Neural progenitor cell (in vitro differentiated cells): ENCODE results near the gene FMN1. TPM values are rescaled to one million over a fixed set of nuclear protein-coding genes. Genes with fewer than 3 reads are reported as not detected.

Experiments used
- DNase-seq: peaks from one replicate; pipeline ENCODE4 v3.0.0-alpha.2; 2016; ENCODE audit warnings: low spot score
- H2AFZ ChIP-seq: fragments of 200-600 bp; sonication (generic); replicated peaks from 2 replicates; pipeline ENCODE4 v1.6.1; 2016; ENCODE audit warnings: antibody characterized with exemption
- H3F3A ChIP-seq: fragments of 200-600 bp; sonication (generic); 2 replicates; pipeline ENCODE4 v1.6.1; 2016; ENCODE audit warnings: antibody characterized with exemption, low read depth
- H3K27ac ChIP-seq: fragments of 200-600 bp; sonication (generic); 2 replicates; pipeline ENCODE4 v1.5.1; 2016; ENCODE audit warnings: mild to moderate bottlenecking
- H3K27me3 ChIP-seq: fragments of 200-600 bp; sonication (generic); 2 replicates; pipeline ENCODE4 v1.6.1; 2016; ENCODE audit warnings: mild to moderate bottlenecking, moderate library complexity
- H3K36me3 ChIP-seq: fragments of 200-600 bp; sonication (generic); 2 replicates; pipeline ENCODE4 v1.5.1; 2016
- H3K4me1 ChIP-seq: fragments of 200-600 bp; sonication (generic); 2 replicates; pipeline ENCODE4 v1.6.1; 2016; ENCODE audit warnings: mixed run types
- H3K4me2 ChIP-seq: fragments of 200-600 bp; sonication (generic); 2 replicates; pipeline ENCODE4 v1.6.1; 2016
- H3K4me3 ChIP-seq: fragments of 200-600 bp; sonication (generic); 2 replicates; pipeline ENCODE4 v1.5.1; 2016
- H3K79me2 ChIP-seq: fragments of 200-600 bp; sonication (generic); 2 replicates; pipeline ENCODE4 v1.6.1; 2016; ENCODE audit warnings: low read depth
- H3K9ac ChIP-seq: fragments of 200-600 bp; sonication (generic); 2 replicates; pipeline ENCODE4 v1.6.1; 2016
- H3K9me3 ChIP-seq: fragments of 200-600 bp; sonication (generic); 2 replicates; pipeline ENCODE4 v1.5.1; 2016; ENCODE audit warnings: low read depth
- H4K20me1 ChIP-seq: fragments of 200-600 bp; sonication (generic); 2 replicates; pipeline ENCODE4 v1.6.1; 2016; ENCODE audit warnings: low read depth
- H3K27ac Mint-ChIP-seq: 3 replicates; pipeline ENCODE4 v1.8.0; 2021; ENCODE audit warnings: mixed read lengths
- H3K27me3 Mint-ChIP-seq: 2 replicates; pipeline ENCODE4 v1.8.0; 2022; ENCODE audit warnings: low read depth, mild to moderate bottlenecking, inconsistent platforms, moderate library complexity, mixed read lengths; ENCODE audit not compliant: insufficient read depth
- H3K36me3 Mint-ChIP-seq: 3 replicates; pipeline ENCODE4 v1.8.0; 2021; ENCODE audit warnings: mixed read lengths
- H3K4me1 Mint-ChIP-seq: 3 replicates; pipeline ENCODE4 v1.8.0; 2021; ENCODE audit warnings: mixed read lengths
- H3K4me3 Mint-ChIP-seq: 3 replicates; pipeline ENCODE4 v1.8.0; 2021; ENCODE audit warnings: mild to moderate bottlenecking, moderate library complexity, mixed read lengths
- H3K9me3 Mint-ChIP-seq: 3 replicates; pipeline ENCODE4 v1.8.0; 2020; ENCODE audit warnings: mixed read lengths
- CTCF ChIP-seq: fragments of 200-600 bp; sonication (generic); IDR thresholded peaks from 2 replicates; pipeline ENCODE4 v1.5.1; 2017; ENCODE audit warnings: antibody characterized with exemption, mild to moderate bottlenecking
- EZH2 ChIP-seq: fragments of 200-600 bp; sonication (generic); IDR thresholded peaks from 2 replicates; pipeline ENCODE4 v1.6.1; 2017; ENCODE audit warnings: antibody characterized with exemption, mild to moderate bottlenecking, moderate library complexity
- EZH2phosphoT487 ChIP-seq: fragments of 200-600 bp; sonication (generic); IDR thresholded peaks from 2 replicates; pipeline ENCODE4 v1.6.1; 2017; ENCODE audit warnings: antibody characterized with exemption
- total RNA-seq: library from RNA; depleted of rRNA; stranded (reverse); fragments of >200 nt; gene quantifications from 2 replicates; pipeline ENCODE4 v1.2.3, GENCODE V29; 2015; ENCODE audit warnings: low replicate concordance

FMN1 gene
- total RNA-seq, 1 donor from 2014 or later = 5.7 TPM

GRCh38 chr15:32775103-32775502 is 419.4 kb downstream of the FMN1 start:
- Mint-ChIP-seq H3K27ac (no peak overlapping the region), H3K27me3 (peaks cover 11% of the 10 kb centered on the region), H3K9me3 (peaks cover 8% of the 10 kb centered on the region), H3K4me3 (no peak overlapping the region), H3K4me1 (peaks cover 12% of the 10 kb centered on the region), H3K36me3 (peaks cover 2% of the 10 kb centered on the region)
- H3K79me2 ChIP-seq = no peaks in the 10 kb centered on the region
- no peaks in the 10 kb centered on the region for H3K4me1 ChIP-seq
- H3K4me2 ChIP-seq = no peak overlapping the region
- H3K27me3 ChIP-seq = no peaks in the 10 kb centered on the region
- no peak for DNase-seq
- no peak for TF ChIP-seq CTCF
- no peak for TF ChIP-seq EZH2phosphoT487
- TF ChIP-seq EZH2 = no peak
- no peaks in the 10 kb centered on the region for H3K36me3 ChIP-seq
- H3K4me3 ChIP-seq = no peak overlapping the region
- no peak overlapping the region for H3K9ac ChIP-seq
- H3K9me3 ChIP-seq = peaks cover 10% of the 10 kb centered on the region
- H4K20me1 ChIP-seq = no peaks in the 10 kb centered on the region
- H2AFZ ChIP-seq = no peak overlapping the region
- H3K27ac ChIP-seq = no peak overlapping the region
- H3F3A ChIP-seq = peaks cover 9% of the 10 kb centered on the region

- H2AFZ ChIP-seq = no peak overlapping the region
- no peak overlapping the region for H3K4me2 ChIP-seq
- no peak for TF ChIP-seq CTCF
- DNase-seq = no peak
- H3K4me1 ChIP-seq = no peaks in the 10 kb centered on the region
- peaks cover 11% of the 10 kb centered on the region for H3K27me3 Mint-ChIP-seq
- peaks cover 8% of the 10 kb centered on the region for H3K9me3 ChIP-seq
- H3K27ac Mint-ChIP-seq = no peak overlapping the region
- H3K36me3 Mint-ChIP-seq = no peaks in the 10 kb centered on the region
- no peaks in the 10 kb centered on the region for H3K27me3 ChIP-seq
- no peak overlapping the region for H3K27ac ChIP-seq
- H3K9ac ChIP-seq = no peak overlapping the region
- H3K36me3 ChIP-seq = no peaks in the 10 kb centered on the region
- no peaks in the 10 kb centered on the region for H3K79me2 ChIP-seq
- H3K9me3 Mint-ChIP-seq = peaks cover 4% of the 10 kb centered on the region
- peaks cover 12% of the 10 kb centered on the region for H3K4me1 Mint-ChIP-seq
- H3K4me3 ChIP-seq = no peak overlapping the region
- H4K20me1 ChIP-seq = no peaks in the 10 kb centered on the region
- peaks cover 9% of the 10 kb centered on the region for H3F3A ChIP-seq
- no peak overlapping the region for H3K4me3 Mint-ChIP-seq
Observed at GRCh38 chr15:32774022-32774421, 420.5 kb downstream of the FMN1 start.

- Histone ChIP-seq H3K79me2 (no peaks in the 10 kb centered on the region), H3K4me1 (no peaks in the 10 kb centered on the region), H3K27ac (no peak overlapping the region), H3K9ac (no peak overlapping the region), H3K9me3 (no peaks in the 10 kb centered on the region), H3K36me3 (no peaks in the 10 kb centered on the region), H2AFZ (no peak overlapping the region), H3K4me3 (no peak overlapping the region), H4K20me1 (no peaks in the 10 kb centered on the region), H3K27me3 (no peaks in the 10 kb centered on the region), H3K4me2 (no peak overlapping the region), H3F3A (no peaks in the 10 kb centered on the region)
- Mint-ChIP-seq H3K9me3 (peaks cover 2% of the 10 kb centered on the region), H3K27me3 (peaks cover 3% of the 10 kb centered on the region), H3K36me3 (no peaks in the 10 kb centered on the region), H3K4me1 (no peaks in the 10 kb centered on the region), H3K27ac (no peak overlapping the region), H3K4me3 (no peak overlapping the region)
- DNase-seq = no peak
- no peak for TF ChIP-seq EZH2phosphoT487
- no peak for TF ChIP-seq CTCF
- TF ChIP-seq EZH2 = no peak
Observed at GRCh38 chr15:32767236-32767635, 427.3 kb downstream of the FMN1 start.

- no peaks in the 10 kb centered on the region for H3K9me3 ChIP-seq
- no peak overlapping the region for H3K27ac ChIP-seq
- TF ChIP-seq CTCF = no peak
- TF ChIP-seq EZH2 = no peak
- TF ChIP-seq EZH2phosphoT487 = no peak
- DNase-seq = no peak
- no peaks in the 10 kb centered on the region for H3K79me2 ChIP-seq
- H3F3A ChIP-seq = no peaks in the 10 kb centered on the region
- Mint-ChIP-seq H3K4me3 (no peak overlapping the region), H3K4me1 (no peaks in the 10 kb centered on the region), H3K27ac (no peak overlapping the region), H3K36me3 (no peaks in the 10 kb centered on the region), H3K27me3 (no peaks in the 10 kb centered on the region), H3K9me3 (peaks cover 2% of the 10 kb centered on the region)
- H3K4me2 ChIP-seq = no peak overlapping the region
- H2AFZ ChIP-seq = no peak overlapping the region
- no peak overlapping the region for H3K9ac ChIP-seq
- H3K4me1 ChIP-seq = no peaks in the 10 kb centered on the region
- H3K27me3 ChIP-seq = no peaks in the 10 kb centered on the region
- no peak overlapping the region for H3K4me3 ChIP-seq
- no peaks in the 10 kb centered on the region for H4K20me1 ChIP-seq
- no peaks in the 10 kb centered on the region for H3K36me3 ChIP-seq
Observed at GRCh38 chr15:32766101-32766500, 428.4 kb downstream of the FMN1 start.
